HEK293 (cell line): ENCODE results near the gene CSF3R.
A peak's percentile ranks its signal among the peaks of the same experiment; 100 is the strongest.

Experiments
- CTCF ChIA-PET: fragments of 350-600 bp; formaldehyde crosslinking; extraction: SDS; loops from one replicate; lab custom pipeline; 2021; ENCODE audit warnings: antibody characterized with exemption; lab: Yijun Ruan, JAX
- POLR2A ChIA-PET: fragments of 300-600 bp; formaldehyde crosslinking; extraction: SDS; loops from one replicate; lab custom pipeline; 2020; ENCODE audit warnings: antibody characterized with exemption, inconsistent platforms; lab: Yijun Ruan, JAX
- H3K27ac ChIP-seq: fragments of 200-500 bp; sonication (Bioruptor generic); 2 replicates; pipeline ENCODE4 v1.5.1; 2014; ENCODE audit warnings: low read depth, low read length, control low read depth, inconsistent platforms; ENCODE audit errors: extremely low read depth
- H3K36me3 ChIP-seq, 2 experiments: fragments of 200-500 bp in 1 of 2; sonication (Bioruptor generic) in 1 of 2; 1 replicate in 1 of 2; 2 replicates in 1 of 2; pipeline ENCODE4 v1.5.1; 2014 to 2017; ENCODE audit warnings: inconsistent platforms in 2 of 2, low read length in 2 of 2; ENCODE audit not compliant: control insufficient read depth in 2 of 2, insufficient read depth in 1 of 2
- H3K4me1 ChIP-seq: fragments of 200-500 bp; sonication (Bioruptor generic); 2 replicates; pipeline ENCODE4 v1.5.1; 2014; ENCODE audit warnings: mild to moderate bottlenecking, low read length, inconsistent platforms; ENCODE audit not compliant: control insufficient read depth, insufficient read depth
- H3K4me3 ChIP-seq: 2 replicates; pipeline ENCODE4 v1.5.1; 2011; ENCODE audit warnings: low read depth, mild to moderate bottlenecking, control low read depth, low read length, moderate library complexity
- H3K9me3 ChIP-seq: fragments of 200-500 bp; sonication (Bioruptor generic); 2 replicates; pipeline ENCODE4 v1.5.1; 2014; ENCODE audit warnings: low read depth, low read length, inconsistent platforms; ENCODE audit not compliant: control insufficient read depth, insufficient read depth
- GFI1B ChIP-seq: fragments of 450-650 bp; formaldehyde crosslinking; IDR thresholded peaks from 2 replicates; pipeline ENCODE4 v1.5.1; 2016; ENCODE audit warnings: missing biosample characterization, missing genetic modification characterization
- RBAK ChIP-seq: fragments of 450-650 bp; formaldehyde crosslinking; IDR thresholded peaks from 2 replicates; pipeline ENCODE4 v1.5.1; 2016; ENCODE audit warnings: missing biosample characterization, missing genetic modification characterization
- ZNF266 ChIP-seq: fragments of 450-650 bp; formaldehyde crosslinking; IDR thresholded peaks from 2 replicates; pipeline ENCODE4 v1.5.1; 2016; ENCODE audit warnings: missing biosample characterization, missing genetic modification characterization, low read depth
- ZNF37A ChIP-seq: fragments of 450-650 bp; IDR thresholded peaks from 2 replicates; pipeline ENCODE4 v1.5.1; 2018; ENCODE audit warnings: missing biosample characterization, missing genetic modification characterization
- ZNF529 ChIP-seq: fragments of 450-650 bp; formaldehyde crosslinking; IDR thresholded peaks from 2 replicates; pipeline ENCODE4 v1.5.1; 2017; ENCODE audit warnings: missing genetic modification characterization, missing biosample characterization; ENCODE audit not compliant: insufficient replicate concordance
- ZNF677 ChIP-seq: fragments of 450-650 bp; IDR thresholded peaks from 2 replicates; pipeline ENCODE4 v1.5.0; 2018; ENCODE audit warnings: missing biosample characterization, mild to moderate bottlenecking, missing genetic modification characterization, moderate library complexity
- ZNF701 ChIP-seq: fragments of 450-650 bp; formaldehyde crosslinking; IDR thresholded peaks from 2 replicates; pipeline ENCODE4 v1.5.1; 2016; ENCODE audit warnings: missing biosample characterization, missing genetic modification characterization
- ZNF76 ChIP-seq: fragments of 450-650 bp; formaldehyde crosslinking; IDR thresholded peaks from 2 replicates; pipeline ENCODE4; 2016; ENCODE audit warnings: low read depth, missing biosample characterization, missing genetic modification characterization, borderline replicate concordance
- TF ChIP-seq, protein P1 (sequence below): fragments of 450-650 bp; formaldehyde crosslinking; IDR thresholded peaks from 2 replicates; pipeline ENCODE4 v1.5.1; 2016; ENCODE audit warnings: missing biosample characterization, missing genetic modification characterization
- TF ChIP-seq, protein P2 (sequence below): fragments of 450-650 bp; formaldehyde crosslinking; IDR thresholded peaks from 2 replicates; pipeline ENCODE4 v1.5.1; 2016; ENCODE audit warnings: missing biosample characterization, missing genetic modification characterization, low read depth
- TF ChIP-seq, protein P3 (sequence below): fragments of 450-650 bp; formaldehyde crosslinking; IDR thresholded peaks from 2 replicates; pipeline ENCODE4 v1.5.1; 2016; ENCODE audit warnings: missing biosample characterization, missing genetic modification characterization
- TF ChIP-seq, protein P4 (sequence below): fragments of 450-650 bp; formaldehyde crosslinking; IDR thresholded peaks from 2 replicates; pipeline ENCODE4 v1.5.1; 2017; ENCODE audit warnings: missing biosample characterization, missing genetic modification characterization
- TF ChIP-seq, protein P5 (sequence below): fragments of 450-650 bp; formaldehyde crosslinking; optimal IDR thresholded peaks from 2 replicates; pipeline ENCODE3; 2016; ENCODE audit warnings: missing biosample characterization, mild to moderate bottlenecking, missing genetic modification characterization

Gene CSF3R

DNA sequence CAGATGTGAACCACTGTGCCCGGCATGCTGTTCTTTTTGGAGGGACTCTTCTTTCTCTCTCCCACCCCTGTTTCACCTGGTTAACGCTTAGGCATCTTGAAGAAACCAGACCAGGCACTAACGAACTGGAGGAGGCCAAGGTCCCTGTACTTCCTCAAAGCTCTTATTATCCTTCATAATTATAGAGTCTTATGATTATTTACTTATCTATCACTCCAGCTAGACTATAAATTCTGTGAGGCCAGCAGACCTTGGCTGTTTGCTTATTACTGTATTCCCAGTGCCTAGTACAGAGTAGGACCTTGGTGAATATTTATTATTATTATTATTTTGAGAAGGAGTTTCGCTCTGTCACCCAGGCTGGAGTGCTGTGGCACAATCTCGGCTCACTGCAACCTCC lies 5.8 kb downstream of the CSF3R start (continued):
- TF ChIP-seq, protein P1, sequence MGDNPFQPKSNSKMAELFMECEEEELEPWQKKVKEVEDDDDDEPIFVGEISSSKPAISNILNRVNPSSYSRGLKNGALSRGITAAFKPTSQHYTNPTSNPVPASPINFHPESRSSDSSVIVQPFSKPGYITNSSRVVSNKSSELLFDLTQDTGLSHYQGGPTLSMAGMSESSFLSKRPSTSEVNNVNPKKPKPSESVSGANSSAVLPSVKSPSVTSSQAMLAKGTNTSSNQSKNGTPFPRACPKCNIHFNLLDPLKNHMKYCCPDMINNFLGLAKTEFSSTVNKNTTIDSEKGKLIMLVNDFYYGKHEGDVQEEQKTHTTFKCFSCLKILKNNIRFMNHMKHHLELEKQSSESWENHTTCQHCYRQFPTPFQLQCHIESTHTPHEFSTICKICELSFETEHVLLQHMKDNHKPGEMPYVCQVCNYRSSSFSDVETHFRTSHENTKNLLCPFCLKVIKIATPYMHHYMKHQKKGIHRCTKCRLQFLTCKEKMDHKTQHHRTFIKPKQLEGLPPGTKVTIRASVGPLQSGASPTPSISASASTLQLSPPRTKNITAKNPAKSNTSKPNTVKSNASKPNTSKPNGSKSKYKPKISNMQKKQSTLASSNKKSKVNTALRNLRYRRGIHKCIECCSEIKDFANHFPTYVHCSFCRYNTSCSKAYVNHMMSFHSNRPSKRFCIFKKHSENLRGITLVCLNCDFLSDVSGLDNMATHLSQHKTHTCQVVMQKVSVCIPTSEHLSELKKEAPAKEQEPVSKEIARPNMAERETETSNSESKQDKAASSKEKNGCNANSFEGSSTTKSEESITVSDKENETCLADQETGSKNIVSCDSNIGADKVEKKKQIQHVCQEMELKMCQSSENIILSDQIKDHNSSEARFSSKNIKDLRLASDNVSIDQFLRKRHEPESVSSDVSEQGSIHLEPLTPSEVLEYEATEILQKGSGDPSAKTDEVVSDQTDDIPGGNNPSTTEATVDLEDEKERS (tag by site-specific recombination): no peak

DNA sequence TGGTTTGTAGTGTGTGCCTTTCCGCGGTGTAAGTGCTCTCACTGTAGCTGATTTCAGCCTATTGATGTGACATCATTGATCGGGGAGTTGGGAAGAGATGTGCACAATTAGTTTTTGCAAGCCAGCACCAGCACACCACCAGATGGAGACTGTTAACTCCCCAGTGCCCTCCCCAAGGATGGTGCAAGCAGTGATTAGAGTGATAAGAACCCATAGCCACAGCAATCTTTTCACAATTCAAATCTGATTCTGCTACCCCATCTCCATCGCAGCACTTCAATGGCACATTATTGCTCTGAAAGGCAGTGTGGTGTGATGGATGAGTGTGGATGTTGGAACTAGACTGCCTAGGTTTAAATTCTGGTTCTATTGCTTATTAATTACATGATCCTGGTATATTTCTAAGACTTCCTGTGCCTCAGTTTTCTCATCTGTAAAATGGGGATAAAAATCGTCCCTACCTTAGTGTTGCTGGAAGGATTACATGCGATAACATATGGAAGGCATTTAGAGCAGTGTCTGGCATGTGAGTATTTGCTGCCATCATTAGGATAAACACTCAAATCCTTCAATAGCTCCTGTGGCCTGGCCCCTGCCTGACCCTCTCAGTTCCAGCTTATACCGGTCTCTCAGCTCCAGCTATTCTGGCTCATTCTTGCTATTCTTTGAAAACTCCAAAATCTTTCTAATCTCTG lies 6.7 kb downstream of the CSF3R start:
- H3K4me1 ChIP-seq: no peaks in the 10 kb centered on the region
- no peaks in the 10 kb centered on the region for H3K9me3 ChIP-seq
- TF ChIP-seq, protein P2, sequence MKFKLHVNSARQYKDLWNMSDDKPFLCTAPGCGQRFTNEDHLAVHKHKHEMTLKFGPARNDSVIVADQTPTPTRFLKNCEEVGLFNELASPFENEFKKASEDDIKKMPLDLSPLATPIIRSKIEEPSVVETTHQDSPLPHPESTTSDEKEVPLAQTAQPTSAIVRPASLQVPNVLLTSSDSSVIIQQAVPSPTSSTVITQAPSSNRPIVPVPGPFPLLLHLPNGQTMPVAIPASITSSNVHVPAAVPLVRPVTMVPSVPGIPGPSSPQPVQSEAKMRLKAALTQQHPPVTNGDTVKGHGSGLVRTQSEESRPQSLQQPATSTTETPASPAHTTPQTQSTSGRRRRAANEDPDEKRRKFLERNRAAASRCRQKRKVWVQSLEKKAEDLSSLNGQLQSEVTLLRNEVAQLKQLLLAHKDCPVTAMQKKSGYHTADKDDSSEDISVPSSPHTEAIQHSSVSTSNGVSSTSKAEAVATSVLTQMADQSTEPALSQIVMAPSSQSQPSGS: 0 out of 2 replicates have a peak, but pooled peaks have one; percentile 36
- TF ChIP-seq RBAK (tag by site-specific recombination): no peak
- TF ChIP-seq, protein P3, sequence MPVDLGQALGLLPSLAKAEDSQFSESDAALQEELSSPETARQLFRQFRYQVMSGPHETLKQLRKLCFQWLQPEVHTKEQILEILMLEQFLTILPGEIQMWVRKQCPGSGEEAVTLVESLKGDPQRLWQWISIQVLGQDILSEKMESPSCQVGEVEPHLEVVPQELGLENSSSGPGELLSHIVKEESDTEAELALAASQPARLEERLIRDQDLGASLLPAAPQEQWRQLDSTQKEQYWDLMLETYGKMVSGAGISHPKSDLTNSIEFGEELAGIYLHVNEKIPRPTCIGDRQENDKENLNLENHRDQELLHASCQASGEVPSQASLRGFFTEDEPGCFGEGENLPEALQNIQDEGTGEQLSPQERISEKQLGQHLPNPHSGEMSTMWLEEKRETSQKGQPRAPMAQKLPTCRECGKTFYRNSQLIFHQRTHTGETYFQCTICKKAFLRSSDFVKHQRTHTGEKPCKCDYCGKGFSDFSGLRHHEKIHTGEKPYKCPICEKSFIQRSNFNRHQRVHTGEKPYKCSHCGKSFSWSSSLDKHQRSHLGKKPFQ (tag by site-specific recombination): no peak
- no peak for TF ChIP-seq ZNF701 (tag by site-specific recombination)
- TF ChIP-seq GFI1B (tag by site-specific recombination): no peak
- TF ChIP-seq, protein P4, sequence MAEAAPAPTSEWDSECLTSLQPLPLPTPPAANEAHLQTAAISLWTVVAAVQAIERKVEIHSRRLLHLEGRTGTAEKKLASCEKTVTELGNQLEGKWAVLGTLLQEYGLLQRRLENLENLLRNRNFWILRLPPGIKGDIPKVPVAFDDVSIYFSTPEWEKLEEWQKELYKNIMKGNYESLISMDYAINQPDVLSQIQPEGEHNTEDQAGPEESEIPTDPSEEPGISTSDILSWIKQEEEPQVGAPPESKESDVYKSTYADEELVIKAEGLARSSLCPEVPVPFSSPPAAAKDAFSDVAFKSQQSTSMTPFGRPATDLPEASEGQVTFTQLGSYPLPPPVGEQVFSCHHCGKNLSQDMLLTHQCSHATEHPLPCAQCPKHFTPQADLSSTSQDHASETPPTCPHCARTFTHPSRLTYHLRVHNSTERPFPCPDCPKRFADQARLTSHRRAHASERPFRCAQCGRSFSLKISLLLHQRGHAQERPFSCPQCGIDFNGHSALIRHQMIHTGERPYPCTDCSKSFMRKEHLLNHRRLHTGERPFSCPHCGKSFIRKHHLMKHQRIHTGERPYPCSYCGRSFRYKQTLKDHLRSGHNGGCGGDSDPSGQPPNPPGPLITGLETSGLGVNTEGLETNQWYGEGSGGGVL: no peak
- ChIA-PET CTCF (interaction anchor here (0.5 to 0.6 kb wide), 2 partner anchors 10 to 104 kb away, joined by 3 to 5 read pairs; no protein-coding TSS in a partner anchor), POLR2A (interaction anchor here (1.5 kb wide), 1 partner anchor 11 kb away, joined by 4 read pairs; the partner anchor contains the start of gene MRPS15)
- H3K4me3 ChIP-seq: no peak overlapping the region
- no peak overlapping the region for H3K27ac ChIP-seq
- H3K36me3 ChIP-seq: no peaks in the 10 kb centered on the region

DNA sequence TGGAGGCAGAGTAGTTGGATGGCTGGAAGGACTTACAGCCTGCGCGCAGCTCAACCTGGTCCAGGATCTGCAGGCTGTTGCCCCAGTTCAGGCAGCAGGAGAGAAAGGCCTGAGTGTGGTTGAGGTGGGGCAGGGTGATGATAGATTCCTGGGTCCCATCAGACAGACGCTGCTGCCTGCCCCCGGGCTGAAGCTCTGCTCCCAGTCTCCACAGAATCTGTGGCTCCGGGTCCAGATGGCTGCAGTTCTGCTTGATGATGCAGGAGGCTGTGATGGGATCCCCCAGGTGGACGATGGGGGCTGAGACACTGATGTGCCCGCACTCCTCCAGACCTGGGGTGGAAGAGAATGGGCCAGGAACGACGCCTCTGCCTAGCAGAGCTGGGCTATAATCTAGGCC lies 7.4 kb downstream of the CSF3R start:
- no peaks in the 10 kb centered on the region for H3K9me3 ChIP-seq
- ChIA-PET POLR2A (interaction anchor here (1.5 kb wide), 1 partner anchor 11 kb away, joined by 4 read pairs; the partner anchor contains the start of gene MRPS15), CTCF (no interaction called here)
- no peaks in the 10 kb centered on the region for H3K36me3 ChIP-seq
- TF ChIP-seq ZNF76 (tag by site-specific recombination) (no peak), ZNF37A (tag by site-specific recombination) (no peak), ZNF529 (no peak), ZNF677 (tag by site-specific recombination) (no peak), ZNF266 (no peak)
- TF ChIP-seq, protein P5, sequence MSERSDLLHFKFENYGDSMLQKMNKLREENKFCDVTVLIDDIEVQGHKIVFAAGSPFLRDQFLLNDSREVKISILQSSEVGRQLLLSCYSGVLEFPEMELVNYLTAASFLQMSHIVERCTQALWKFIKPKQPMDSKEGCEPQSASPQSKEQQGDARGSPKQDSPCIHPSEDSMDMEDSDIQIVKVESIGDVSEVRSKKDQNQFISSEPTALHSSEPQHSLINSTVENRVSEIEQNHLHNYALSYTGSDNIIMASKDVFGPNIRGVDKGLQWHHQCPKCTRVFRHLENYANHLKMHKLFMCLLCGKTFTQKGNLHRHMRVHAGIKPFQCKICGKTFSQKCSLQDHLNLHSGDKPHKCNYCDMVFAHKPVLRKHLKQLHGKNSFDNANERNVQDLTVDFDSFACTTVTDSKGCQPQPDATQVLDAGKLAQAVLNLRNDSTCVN: no peak
- TF ChIP-seq, all 188 proteins: peak for 0
- Histone ChIP-seq H3K4me3 (no peak overlapping the region), H3K4me1 (no peaks in the 10 kb centered on the region), H3K27ac (no peak overlapping the region)
